ENCODE results near the gene SPTSSB.

Gene SPTSSB

DNA sequence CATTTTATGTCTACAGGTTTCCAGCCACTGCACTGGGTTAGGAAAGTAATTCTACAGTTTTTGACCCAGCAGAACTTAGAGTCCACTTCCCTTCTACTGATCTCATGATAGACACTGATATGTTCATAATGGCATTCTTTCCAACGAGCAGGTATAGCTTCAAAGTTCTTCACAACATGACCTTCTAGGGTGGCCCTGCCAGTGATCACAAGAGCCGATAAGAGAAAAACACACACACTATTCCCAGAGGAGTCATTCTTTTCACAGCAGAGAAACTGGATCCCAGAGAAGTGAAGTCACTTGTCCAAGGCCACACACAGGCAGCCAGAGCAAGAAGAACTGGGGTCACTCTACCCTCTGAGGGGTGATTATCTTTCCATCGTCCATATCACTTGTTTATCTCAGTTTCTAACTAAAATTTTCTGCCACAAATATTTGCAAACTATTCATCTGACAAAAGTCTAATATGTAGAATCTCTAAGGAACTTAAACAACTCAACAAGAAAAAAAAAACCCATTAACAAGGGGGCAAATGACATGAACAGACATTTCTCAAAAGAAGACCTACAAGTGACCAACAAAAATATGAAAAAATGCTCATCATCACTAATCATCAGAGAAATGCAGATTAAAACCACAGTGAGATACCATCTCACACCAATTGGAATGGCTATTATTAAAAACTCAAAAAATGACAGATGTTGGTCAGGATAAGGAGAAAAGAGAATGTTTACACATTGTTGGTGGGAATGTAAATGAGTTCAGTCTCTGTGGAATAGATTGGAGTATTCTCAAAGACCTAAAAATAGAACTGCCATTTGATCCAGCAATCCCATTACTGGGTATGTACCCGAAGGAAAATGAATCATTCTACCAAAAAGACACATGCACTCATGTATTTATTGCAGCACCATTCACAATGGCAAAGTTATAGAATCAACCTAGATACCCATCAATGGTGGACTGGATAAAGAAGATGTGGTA, 31.5 kb downstream of the SPTSSB start:
- Mint-ChIP-seq H3K27me3 (peaks cover 3% of the 10 kb centered on the region), H3K36me3 (no peaks in the 10 kb centered on the region), H3K27ac (no peak overlapping the region), H3K4me1 (no peaks in the 10 kb centered on the region), H3K9me3 (no peaks in the 10 kb centered on the region), H3K4me3 (no peak overlapping the region)
- no peak for ATAC-seq (ENCODE audit: low read depth)
- no peak for DNase-seq (ENCODE audit: low spot score in 2 of 2)

- Mint-ChIP-seq H3K27ac (no peak overlapping the region), H3K4me3 (no peak overlapping the region), H3K9me3 (no peaks in the 10 kb centered on the region), H3K36me3 (no peaks in the 10 kb centered on the region), H3K27me3 (peaks cover 5% of the 10 kb centered on the region), H3K4me1 (no peaks in the 10 kb centered on the region)
- DNase-seq (ENCODE audit: low spot score in 2 of 2) (no peak), ATAC-seq (ENCODE audit: low read depth) (no peak)
Measured at GRCh38 chr3:161337311-161337710, 34.0 kb downstream of the SPTSSB start.

DNA sequence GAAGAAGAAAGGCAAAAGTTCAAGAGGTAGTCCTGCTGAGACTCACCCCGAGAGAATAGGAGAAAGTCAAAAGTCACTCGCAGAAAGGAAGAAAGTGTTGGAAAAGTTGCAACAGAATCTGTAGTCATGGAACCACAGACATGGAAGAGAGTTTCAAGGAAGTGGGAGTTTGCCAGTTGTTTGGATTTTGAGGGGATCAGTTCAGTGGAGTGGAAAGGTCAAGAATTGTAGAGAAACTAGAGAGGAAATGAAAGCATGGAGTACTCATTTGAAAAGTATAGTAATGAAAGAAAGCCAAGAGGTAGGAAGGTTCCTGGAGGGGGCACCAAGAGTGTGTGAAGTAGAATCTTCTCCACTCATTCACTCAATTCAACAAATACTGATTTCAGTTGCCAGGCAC, 34.7 kb downstream of the SPTSSB start:
- DNase-seq (ENCODE audit: low spot score in 2 of 2) (no peak), ATAC-seq (ENCODE audit: low read depth) (no peak)
- Mint-ChIP-seq H3K36me3 (no peaks in the 10 kb centered on the region), H3K27me3 (peaks cover 5% of the 10 kb centered on the region), H3K27ac (no peak overlapping the region), H3K4me3 (no peak overlapping the region), H3K4me1 (no peaks in the 10 kb centered on the region), H3K9me3 (no peaks in the 10 kb centered on the region)

- peaks cover 4% of the 10 kb centered on the region for H3K27me3 Mint-ChIP-seq
- no peaks in the 10 kb centered on the region for H3K36me3 Mint-ChIP-seq
- no peak for DNase-seq (ENCODE audit: low spot score in 2 of 2)
- no peak overlapping the region for H3K27ac Mint-ChIP-seq
- H3K4me3 Mint-ChIP-seq, result no peak overlapping the region
- no peak for ATAC-seq (ENCODE audit: low read depth)
- no peaks in the 10 kb centered on the region for H3K4me1 Mint-ChIP-seq
- H3K9me3 Mint-ChIP-seq, result no peaks in the 10 kb centered on the region
Measured at GRCh38 chr3:161333696-161334095, 37.6 kb downstream of the SPTSSB start.

- Mint-ChIP-seq H3K36me3 (no peaks in the 10 kb centered on the region), H3K4me1 (no peaks in the 10 kb centered on the region), H3K27ac (no peak overlapping the region), H3K9me3 (no peaks in the 10 kb centered on the region), H3K27me3 (peaks cover 6% of the 10 kb centered on the region), H3K4me3 (no peak overlapping the region)
- ATAC-seq (ENCODE audit: low read depth), result no peak
- no peak for DNase-seq (ENCODE audit: low spot score in 2 of 2)
Measured at GRCh38 chr3:161332792-161333191, 38.5 kb downstream of the SPTSSB start.

GRCh38 chr3:161325059-161325458, 46.3 kb downstream of the SPTSSB start:
- ATAC-seq (ENCODE audit: low read depth) (no peak), DNase-seq (ENCODE audit: low spot score in 2 of 2) (no peak)
- Mint-ChIP-seq H3K36me3 (no peaks in the 10 kb centered on the region), H3K4me3 (no peak overlapping the region), H3K9me3 (peaks cover 10% of the 10 kb centered on the region), H3K27me3 (peaks cover 3% of the 10 kb centered on the region), H3K4me1 (no peaks in the 10 kb centered on the region), H3K27ac (no peak overlapping the region)

DNA sequence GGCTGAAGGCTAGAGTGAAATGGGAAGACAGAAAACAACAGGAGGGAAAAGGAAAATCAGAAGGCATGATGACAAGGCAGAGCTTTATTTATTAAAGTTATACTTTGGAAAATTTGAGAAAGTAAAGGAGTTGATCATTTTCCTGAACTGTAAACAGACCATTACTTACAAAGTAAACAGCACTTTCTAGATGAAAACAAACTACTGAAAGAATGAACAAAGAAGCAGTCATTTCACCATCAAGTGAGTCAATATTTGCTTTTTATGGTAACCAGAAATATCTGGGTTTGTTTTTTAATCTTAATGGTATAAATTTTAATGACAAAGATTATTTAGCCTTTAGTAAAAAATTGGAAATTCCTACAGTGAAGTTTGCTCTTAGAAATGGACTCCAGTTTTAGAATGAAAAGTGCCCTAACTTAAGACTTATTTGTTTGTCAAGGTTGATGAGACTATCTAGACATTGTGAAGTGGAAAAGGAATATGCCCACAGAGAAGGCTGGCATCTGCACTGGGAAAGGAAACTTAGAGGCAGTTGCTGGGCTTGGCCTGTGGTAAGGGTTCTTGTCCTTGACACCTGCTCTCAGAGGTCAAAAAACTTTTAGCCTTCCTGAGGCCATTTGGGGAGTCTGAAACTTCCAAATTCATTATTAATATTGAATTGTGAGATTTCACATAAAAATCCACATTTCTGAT, 47.2 kb downstream of the SPTSSB start:
- DNase-seq (ENCODE audit: low spot score in 2 of 2) (no peak), ATAC-seq (ENCODE audit: low read depth) (no peak)
- peaks cover 3% of the 10 kb centered on the region for H3K27me3 Mint-ChIP-seq
- no peaks in the 10 kb centered on the region for H3K36me3 Mint-ChIP-seq
- no peaks in the 10 kb centered on the region for H3K4me1 Mint-ChIP-seq
- peaks cover 10% of the 10 kb centered on the region for H3K9me3 Mint-ChIP-seq
- H3K27ac Mint-ChIP-seq, result no peak overlapping the region
- no peak overlapping the region for H3K4me3 Mint-ChIP-seq

GRCh38 chr3:161322781-161323568, 48.3 kb downstream of the SPTSSB start:
- Mint-ChIP-seq H3K36me3 (no peaks in the 10 kb centered on the region), H3K4me1 (no peaks in the 10 kb centered on the region), H3K9me3 (peaks cover 10% of the 10 kb centered on the region), H3K4me3 (no peak overlapping the region), H3K27ac (no peak overlapping the region), H3K27me3 (peaks cover 1% of the 10 kb centered on the region)
- ATAC-seq (ENCODE audit: low read depth), result no peak
- no peak for DNase-seq (ENCODE audit: low spot score in 2 of 2)

DNA sequence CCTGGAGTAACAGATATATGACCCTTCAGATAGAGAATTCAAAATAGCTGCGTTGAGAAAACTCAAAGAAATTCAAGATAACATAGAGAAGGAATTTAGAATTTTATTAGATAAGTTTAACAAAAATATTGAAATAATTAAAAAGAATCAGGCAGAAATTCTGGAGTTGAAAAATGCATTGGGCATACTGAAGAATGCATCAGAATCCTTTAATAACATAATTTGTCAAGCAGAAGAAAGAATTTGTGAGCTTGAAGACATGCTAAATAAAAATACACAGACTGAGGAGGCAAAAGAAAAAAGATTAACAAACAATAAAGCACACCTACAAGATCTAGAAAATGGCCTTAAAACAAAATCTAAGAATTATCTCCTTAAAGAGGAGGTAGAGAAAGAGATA, 50.5 kb downstream of the SPTSSB start:
- no peak for ATAC-seq (ENCODE audit: low read depth)
- H3K36me3 Mint-ChIP-seq, result no peaks in the 10 kb centered on the region
- peaks cover 4% of the 10 kb centered on the region for H3K27me3 Mint-ChIP-seq
- H3K4me3 Mint-ChIP-seq, result no peak overlapping the region
- H3K4me1 Mint-ChIP-seq, result no peaks in the 10 kb centered on the region
- peaks cover 10% of the 10 kb centered on the region for H3K9me3 Mint-ChIP-seq
- DNase-seq (ENCODE audit: low spot score in 2 of 2), result no peak
- no peak overlapping the region for H3K27ac Mint-ChIP-seq

DNA sequence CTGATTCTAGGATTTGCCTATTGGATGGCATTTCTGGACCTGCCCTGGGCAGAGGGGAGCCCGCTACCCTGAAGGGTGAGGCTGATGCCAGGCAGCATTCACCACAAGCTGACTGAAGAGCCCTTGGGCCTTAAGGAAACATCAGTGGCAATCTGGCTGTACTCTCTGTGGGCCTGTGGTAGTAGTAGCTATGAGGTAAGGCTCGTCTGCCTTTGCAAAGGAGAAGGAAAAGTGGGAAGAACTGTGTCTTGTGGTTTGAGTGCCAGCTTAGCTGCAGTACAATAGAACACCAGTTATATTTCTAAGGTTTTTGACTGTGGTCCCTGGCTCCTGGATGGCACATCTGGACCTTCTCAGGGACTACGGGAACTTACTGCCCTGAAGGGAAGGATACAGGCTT, 51.5 kb downstream of the SPTSSB start:
- Mint-ChIP-seq H3K9me3 (peaks cover 10% of the 10 kb centered on the region), H3K27ac (no peak overlapping the region), H3K4me3 (no peak overlapping the region), H3K4me1 (no peaks in the 10 kb centered on the region), H3K36me3 (no peaks in the 10 kb centered on the region), H3K27me3 (peaks cover 5% of the 10 kb centered on the region)
- ATAC-seq (ENCODE audit: low read depth) (no peak), DNase-seq (ENCODE audit: low spot score in 2 of 2) (no peak)

- H3K27ac Mint-ChIP-seq, result no peak overlapping the region
- H3K27me3 Mint-ChIP-seq, result peaks cover 10% of the 10 kb centered on the region
- peaks cover 8% of the 10 kb centered on the region for H3K9me3 Mint-ChIP-seq
- no peaks in the 10 kb centered on the region for H3K4me1 Mint-ChIP-seq
- no peak for DNase-seq (ENCODE audit: low spot score in 2 of 2)
- H3K4me3 Mint-ChIP-seq, result no peak overlapping the region
- H3K36me3 Mint-ChIP-seq, result no peaks in the 10 kb centered on the region
- ATAC-seq (ENCODE audit: low read depth), result no peak
Measured at GRCh38 chr3:161317077-161317476, 54.2 kb downstream of the SPTSSB start.

DNA sequence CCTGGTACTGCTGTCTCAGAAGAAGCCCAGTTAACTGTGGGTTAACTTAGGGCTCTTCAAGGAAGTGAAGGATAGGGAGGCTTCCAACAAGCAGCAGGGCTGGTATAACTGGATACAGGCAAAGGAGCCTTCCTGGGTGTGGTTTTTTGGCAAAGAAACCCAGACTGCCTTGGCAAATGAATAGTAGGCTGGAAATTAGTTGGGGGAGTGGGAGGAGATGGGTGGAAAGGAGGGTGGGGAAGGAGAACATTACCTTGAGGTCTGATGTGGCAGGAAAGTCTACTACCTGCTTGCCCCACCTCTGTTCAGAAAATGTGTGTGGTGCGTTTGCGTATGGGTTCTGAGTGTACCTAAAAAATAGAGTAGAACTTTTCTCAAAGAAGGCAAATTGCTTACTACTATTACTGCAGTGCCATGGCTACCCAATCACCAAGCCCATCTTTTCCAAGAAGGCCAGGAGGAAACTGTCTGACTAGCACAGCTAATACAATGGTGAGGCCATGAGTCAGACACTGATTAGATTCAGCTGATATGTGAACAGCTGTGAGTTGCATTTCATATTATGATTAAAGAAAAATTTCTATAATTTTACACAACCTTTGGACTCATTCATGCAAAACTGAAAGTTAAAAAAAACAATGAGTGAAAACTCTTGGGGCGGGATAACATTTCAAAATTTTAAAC, 55.2 kb downstream of the SPTSSB start:
- ATAC-seq (ENCODE audit: low read depth) (no peak), DNase-seq (ENCODE audit: low spot score in 2 of 2) (no peak)
- H3K4me1 Mint-ChIP-seq, result peaks cover 4% of the 10 kb centered on the region
- H3K36me3 Mint-ChIP-seq, result no peaks in the 10 kb centered on the region
- no peak overlapping the region for H3K27ac Mint-ChIP-seq
- H3K27me3 Mint-ChIP-seq, result peaks cover 10% of the 10 kb centered on the region
- no peak overlapping the region for H3K4me3 Mint-ChIP-seq
- peaks cover 6% of the 10 kb centered on the region for H3K9me3 Mint-ChIP-seq

GRCh38 chr3:161314836-161315395, 56.4 kb downstream of the SPTSSB start:
- ATAC-seq (ENCODE audit: low read depth) (no peak), DNase-seq (ENCODE audit: low spot score in 2 of 2) (no peak)
- no peaks in the 10 kb centered on the region for H3K36me3 Mint-ChIP-seq
- H3K27me3 Mint-ChIP-seq, result peaks cover 9% of the 10 kb centered on the region
- no peak overlapping the region for H3K4me3 Mint-ChIP-seq
- H3K4me1 Mint-ChIP-seq, result peaks cover 12% of the 10 kb centered on the region
- H3K9me3 Mint-ChIP-seq, result peaks cover 3% of the 10 kb centered on the region
- no peak overlapping the region for H3K27ac Mint-ChIP-seq

All from memory B cell (primary cell).